H1 (cell line): ENCODE results near the gene RANBP6. TPM values are rescaled to one million over a fixed set of nuclear protein-coding genes. Genes with fewer than 3 reads are reported as not detected.

Experiments used
- CTCF ChIA-PET: fragments of 300-600 bp; sonication (Branson Sonifier 250); formaldehyde crosslinking; loops from one replicate; lab custom pipeline; 2021; ENCODE audit not compliant: partially characterized antibody; lab: Charles Lee
- POLR2A ChIA-PET: fragments of 300-600 bp; sonication (Branson Sonifier 250); formaldehyde crosslinking; loops from one replicate; lab custom pipeline; 2021; ENCODE audit warnings: inconsistent platforms; ENCODE audit not compliant: partially characterized antibody; lab: Charles Lee
- DNase-seq, 2 experiments: peaks; one replicate each; pipeline versions ENCODE4 v3.0.0 to v3.0.0-alpha.2; 2010 to 2022; ENCODE audit warnings: low spot score in 2 of 2, low read depth in 1 of 2, mixed read lengths in 1 of 2
- FAIRE-seq: peaks from 2 replicates; lab custom pipeline; 2011; peaks lifted over from hg19 to GRCh38; lab: Jason Lieb, UNC
- H2AFZ ChIP-seq: 2 replicates; pipeline ENCODE4 v1.8.1; 2012; ENCODE audit warnings: low read length, inconsistent platforms
- H2AK5ac ChIP-seq: 2 replicates; pipeline ENCODE4 v1.6.1; 2013; ENCODE audit warnings: low read depth, low read length
- H2BK120ac ChIP-seq: replicated peaks from 2 replicates; pipeline ENCODE3; 2013; ENCODE audit warnings: low read depth, low read length, inconsistent platforms
- H2BK12ac ChIP-seq: 2 replicates; pipeline ENCODE4 v1.6.1; 2013; ENCODE audit warnings: low read depth, low read length
- H2BK15ac ChIP-seq: 2 replicates; pipeline ENCODE4 v1.6.1; 2013; ENCODE audit warnings: low read length
- H2BK20ac ChIP-seq: 2 replicates; pipeline ENCODE4 v1.6.1; 2013; ENCODE audit warnings: low read length
- H2BK5ac ChIP-seq: 2 replicates; pipeline ENCODE4 v1.6.1; 2013; ENCODE audit warnings: low read depth, low read length
- H3K14ac ChIP-seq: 2 replicates; pipeline ENCODE4 v1.6.1; 2013; ENCODE audit warnings: inconsistent platforms; ENCODE audit not compliant: insufficient read length
- H3K18ac ChIP-seq: 2 replicates; pipeline ENCODE4 v1.6.1; 2013; ENCODE audit warnings: low read length; ENCODE audit errors: extremely low read depth
- H3K23ac ChIP-seq: 2 replicates; pipeline ENCODE4 v1.6.1; 2013; ENCODE audit warnings: inconsistent platforms; ENCODE audit not compliant: insufficient read length
- H3K23me2 ChIP-seq: 2 replicates; pipeline ENCODE4 v1.6.1; 2013; ENCODE audit warnings: low read depth, low read length
- H3K27ac ChIP-seq: 2 replicates; pipeline ENCODE4 v1.6.1; 2011; ENCODE audit warnings: low read depth, low read length, inconsistent platforms
- H3K27me3 ChIP-seq, 4 experiments: replicated peaks in 1 of 4; 1 replicate in 1 of 4; 2 replicates in 3 of 4; pipeline versions ENCODE4 v1.6.1 to v1.8.1; 2011 to 2013; ENCODE audit warnings: low read length in 3 of 4, mild to moderate bottlenecking in 3 of 4, inconsistent platforms in 2 of 4, mixed read lengths in 2 of 4, moderate library complexity in 1 of 4; ENCODE audit not compliant: control insufficient read depth in 3 of 4, insufficient read depth in 3 of 4; ENCODE audit errors: extremely low read depth in 1 of 4
- H3K36me3 ChIP-seq, 4 experiments: 2 replicates each; pipeline versions ENCODE4 v1.6.1 to v1.8.1; 2011 to 2013; ENCODE audit warnings: mild to moderate bottlenecking in 4 of 4, low read length in 3 of 4, moderate library complexity in 2 of 4, control low read depth in 1 of 4, inconsistent platforms in 1 of 4; ENCODE audit not compliant: insufficient read depth in 4 of 4, control insufficient read depth in 2 of 4
- H3K4ac ChIP-seq: replicated peaks from 2 replicates; pipeline ENCODE3; 2013; ENCODE audit warnings: low read length, low read depth, mixed read lengths, inconsistent platforms; ENCODE audit not compliant: insufficient read length
- H3K4me1 ChIP-seq, 4 experiments: replicated peaks in 1 of 4; 1 replicate in 1 of 4; 2 replicates in 3 of 4; pipeline versions ENCODE4 v1.6.1 to v1.8.1; 2011 to 2013; ENCODE audit warnings: low read length in 3 of 4, inconsistent platforms in 2 of 4, mixed read lengths in 1 of 4; ENCODE audit not compliant: insufficient read depth in 4 of 4, control insufficient read depth in 3 of 4
- H3K4me2 ChIP-seq, 2 experiments: 2 replicates each; pipeline versions ENCODE4 v1.6.1 to v1.8.1; 2011 to 2013; ENCODE audit warnings: low read depth in 2 of 2, low read length in 2 of 2, control low read depth in 1 of 2, inconsistent platforms in 1 of 2, mild to moderate bottlenecking in 1 of 2; ENCODE audit not compliant: insufficient read depth in 1 of 2
- H3K4me3 ChIP-seq, 4 experiments: fragments of 200-600, 300-600 bp in 1 of 4; sonication (generic), shearing (Covaris generic), sonication (Bioruptor Twin) in 1 of 4; 2 replicates each; pipeline versions ENCODE4 v1.5.1 to v1.8.1; 2011 to 2016; ENCODE audit warnings: low read length in 4 of 4, low read depth in 3 of 4, control low read depth in 2 of 4, inconsistent platforms in 2 of 4, mild to moderate bottlenecking in 2 of 4, mixed read lengths in 1 of 4, moderate library complexity in 1 of 4; ENCODE audit not compliant: insufficient read depth in 2 of 4; ENCODE audit errors: extremely low read depth in 1 of 4
- H3K56ac ChIP-seq: replicated peaks from 2 replicates; pipeline ENCODE3; 2013; ENCODE audit warnings: low read depth, mild to moderate bottlenecking, mixed read lengths, low read length, inconsistent platforms; ENCODE audit not compliant: insufficient read length
- H3K79me1 ChIP-seq: 2 replicates; pipeline ENCODE4 v1.6.1; 2013; ENCODE audit warnings: low read depth, low read length, control low read depth
- H3K79me2 ChIP-seq, 2 experiments: 2 replicates each; pipeline versions ENCODE4 v1.6.1 to v1.8.1; 2012 to 2013; ENCODE audit warnings: low read length in 2 of 2, mild to moderate bottlenecking in 2 of 2, inconsistent platforms in 1 of 2; ENCODE audit not compliant: insufficient read depth in 2 of 2, control insufficient read depth in 1 of 2
- H3K9ac ChIP-seq, 4 experiments: replicated peaks in 1 of 4; 1 replicate in 1 of 4; 2 replicates in 3 of 4; pipeline versions ENCODE4 v1.6.1 to v1.8.1; 2011 to 2013; ENCODE audit warnings: low read depth in 3 of 4, low read length in 3 of 4, control low read depth in 2 of 4, mild to moderate bottlenecking in 2 of 4, moderate library complexity in 2 of 4, inconsistent platforms in 1 of 4; ENCODE audit errors: extremely low read depth in 1 of 4
- H3K9me3 ChIP-seq, 2 experiments: 2 replicates each; pipeline versions ENCODE4 v1.6.1 to v1.8.1; 2012 to 2013; ENCODE audit warnings: mild to moderate bottlenecking in 2 of 2, moderate library complexity in 2 of 2, control low read depth in 1 of 2, inconsistent platforms in 1 of 2, low read depth in 1 of 2, low read length in 1 of 2, mixed read lengths in 1 of 2; ENCODE audit not compliant: insufficient read depth in 2 of 2
- H4K20me1 ChIP-seq, 2 experiments: replicated peaks in 1 of 2; 2 replicates each; pipeline versions ENCODE3 to v1.8.1; 2011 to 2013; ENCODE audit warnings: inconsistent platforms in 2 of 2, low read length in 2 of 2, mild to moderate bottlenecking in 1 of 2; ENCODE audit not compliant: insufficient read depth in 2 of 2, control insufficient read depth in 1 of 2
- H4K5ac ChIP-seq: 2 replicates; pipeline ENCODE4 v1.6.1; 2013; ENCODE audit warnings: low read length, low read depth, mixed read lengths, inconsistent platforms; ENCODE audit not compliant: insufficient read length
- H4K8ac ChIP-seq: 2 replicates; pipeline ENCODE4 v1.8.0; 2013; ENCODE audit warnings: mild to moderate bottlenecking, moderate library complexity, low read length, inconsistent platforms; ENCODE audit not compliant: insufficient read depth; ENCODE audit errors: extremely low read depth
- H4K91ac ChIP-seq: replicated peaks from 2 replicates; pipeline ENCODE3; 2013; ENCODE audit warnings: low read length, mixed read lengths, inconsistent platforms; ENCODE audit not compliant: insufficient read length
- BACH1 ChIP-seq: IDR thresholded peaks from 2 replicates; pipeline ENCODE4 v1.6.1; 2012; ENCODE audit warnings: low read length, improper control_type of control experiment
- BCL11A ChIP-seq, 2 experiments: IDR thresholded peaks; one replicate each; pipeline ENCODE4 v1.6.1; 2011; ENCODE audit warnings: low read depth in 2 of 2, low read length in 2 of 2, mild to moderate bottlenecking in 2 of 2
- NRF1 ChIP-seq: IDR thresholded peaks from 2 replicates; pipeline ENCODE4 v1.6.1; 2011; ENCODE audit warnings: mild to moderate bottlenecking, low read depth, low read length, improper control_type of control experiment
- PHF8 ChIP-seq: fragments of 200-600 bp; sonication (generic); conservative IDR thresholded peaks from 2 replicates; pipeline ENCODE4 v1.7.1; 2012; ENCODE audit warnings: low read depth, mild to moderate bottlenecking, inconsistent platforms, low read length, moderate library complexity
- POLR2A ChIP-seq, 2 experiments: IDR thresholded peaks; 1 replicate in 1 of 2; 2 replicates in 1 of 2; pipeline ENCODE4 v1.6.1; 2011; ENCODE audit warnings: low read depth in 2 of 2, low read length in 2 of 2, mild to moderate bottlenecking in 2 of 2; ENCODE audit errors: control extremely low read depth in 1 of 2
- YY1 ChIP-seq: IDR thresholded peaks from 2 replicates; pipeline ENCODE4 v1.6.1; 2011; ENCODE audit warnings: low read depth, mild to moderate bottlenecking, low read length
- WGBS, 2 experiments: shearing (Covaris generic) in 1 of 2; methylation state at CpG; one replicate each; pipeline versions ENCODE4 v1.1.6 to v1.1.7; 2013 to 2015; ENCODE audit warnings: low lambda C conversion rate in 2 of 2, mixed read lengths in 2 of 2, inconsistent platforms in 1 of 2, low coverage in 1 of 2, missing lambda C conversion rate in 1 of 2; ENCODE audit not compliant: insufficient replicate concordance in 2 of 2, insufficient coverage in 1 of 2, insufficient read length in 1 of 2; ENCODE audit errors: extremely low coverage in 1 of 2, missing lambda C conversion rate in 1 of 2; 5-methylcytosine and 5-hydroxymethylcytosine counted together
- polyA plus RNA-seq, 7 experiments: library from polyadenylated mRNA; depleted of rRNA in 3 of 7; stranded (reverse) in 5 of 7; unstranded in 2 of 7; fragments of >200 nt in 5 of 7; fragments of 200-250 nt in 2 of 7; gene quantifications; 1 replicate in 5 of 7; 2 replicates in 1 of 7; 4 replicates in 1 of 7; pipeline versions ENCODE4 v1.2.1 to v1.2.3, GENCODE V29; 2011 to 2013; ENCODE audit warnings: missing spikeins in 2 of 7, mixed read lengths in 2 of 7
- total RNA-seq: library from RNA; stranded (reverse); fragmentation: NEBNext Ultra II Directional; extraction: Animal tissue kit (Norgen Biotek cat#: 25700); gene quantifications from 2 replicates; pipeline ENCODE4 v1.2.1, GENCODE V29; 2021
- TF ChIP-seq, protein P1 (sequence below): IDR thresholded peaks from 2 replicates; pipeline ENCODE4 v1.6.1; 2011; ENCODE audit warnings: low read depth, mild to moderate bottlenecking, low read length; ENCODE audit not compliant: insufficient read depth
- TF ChIP-seq, protein P2 (sequence below): IDR thresholded peaks from 2 replicates; pipeline ENCODE4 v1.6.1; 2012; ENCODE audit warnings: inconsistent platforms

The RANBP6 gene
- total and polyA plus RNA-seq, 2 of the 8 experiments (the other 6 are each of a cell fraction or from before 2014, with no cell fraction given) = 5.7 to 18.8 TPM

DNA sequence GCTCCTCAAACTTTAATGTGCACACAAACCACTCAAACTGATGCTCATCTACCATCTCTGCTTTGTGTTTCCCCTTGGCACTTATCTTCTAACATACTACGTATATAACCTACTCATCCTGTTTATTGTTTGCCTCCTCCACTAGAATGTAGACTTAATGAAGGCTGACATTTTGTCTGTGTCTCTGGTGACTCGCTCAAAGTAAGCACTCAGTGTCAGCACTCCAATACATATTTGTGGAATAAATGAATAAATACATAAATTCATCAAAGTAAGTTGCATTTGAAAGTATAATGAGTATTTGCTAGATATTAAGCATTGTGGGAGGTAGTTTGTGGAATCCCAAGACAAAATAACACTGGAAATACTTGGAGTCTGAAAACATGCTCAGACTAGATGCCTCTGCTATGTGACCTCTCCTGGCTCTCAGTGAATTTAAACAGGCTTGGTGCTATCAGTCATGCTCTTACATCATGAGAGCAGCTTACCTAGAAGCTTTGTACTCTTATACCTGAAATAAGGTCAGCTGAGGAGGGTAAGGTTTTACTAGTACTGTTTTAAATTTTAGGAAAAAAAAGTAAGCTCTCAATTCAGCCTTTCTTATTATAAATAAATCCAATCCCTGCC is 37.0 kb upstream of the RANBP6 start:
- no peak overlapping the region for H2BK120ac ChIP-seq
- H3K4me1 ChIP-seq = 0 out of 7 replicates have a peak, but pooled peaks cover 0 to 4% (median 0%) of the 10 kb centered on the region in 4 experiments
- no peak overlapping the region for H4K91ac ChIP-seq
- H2BK12ac ChIP-seq = no peak overlapping the region
- 86% methylated on average over 2 of the region's 2 CpGs; no CpG with 5 or more reads in 1 of the 2 experiments for WGBS, 2 experiments
- H3K4me3 ChIP-seq = no peak overlapping the region
- H4K20me1 ChIP-seq = no peaks in the 10 kb centered on the region
- no peak for DNase-seq
- no peak overlapping the region for H3K4me2 ChIP-seq
- no peaks in the 10 kb centered on the region for H3K36me3 ChIP-seq
- H3K27me3 ChIP-seq = no peaks in the 10 kb centered on the region
- H3K9ac ChIP-seq = no peak overlapping the region
- H3K27ac ChIP-seq = no peak overlapping the region
- no peaks in the 10 kb centered on the region; the same call in 1 of the 2 replicates for H3K23me2 ChIP-seq
- no peaks in the 10 kb centered on the region for H3K79me2 ChIP-seq
- H3K79me1 ChIP-seq = no peaks in the 10 kb centered on the region
- no peaks in the 10 kb centered on the region for H3K9me3 ChIP-seq
- H4K5ac ChIP-seq = no peak overlapping the region
- TF ChIP-seq POLR2A (IDR thresholded peaks at IDR 0.05; ENCODE audit: control extremely low read depth in 1 of 2, low read depth in 2 of 2, low read length in 2 of 2) (no peak), BCL11A (IDR thresholded peaks at IDR 0.05; ENCODE audit: low read depth in 2 of 2, low read length in 2 of 2) (no peak), YY1 (no peak), NRF1 (no peak), BACH1 (no peak), PHF8 (no peak)
- TF ChIP-seq, protein P1, sequence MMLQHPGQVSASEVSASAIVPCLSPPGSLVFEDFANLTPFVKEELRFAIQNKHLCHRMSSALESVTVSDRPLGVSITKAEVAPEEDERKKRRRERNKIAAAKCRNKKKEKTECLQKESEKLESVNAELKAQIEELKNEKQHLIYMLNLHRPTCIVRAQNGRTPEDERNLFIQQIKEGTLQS = no peak
- TF ChIP-seq, protein P2, sequence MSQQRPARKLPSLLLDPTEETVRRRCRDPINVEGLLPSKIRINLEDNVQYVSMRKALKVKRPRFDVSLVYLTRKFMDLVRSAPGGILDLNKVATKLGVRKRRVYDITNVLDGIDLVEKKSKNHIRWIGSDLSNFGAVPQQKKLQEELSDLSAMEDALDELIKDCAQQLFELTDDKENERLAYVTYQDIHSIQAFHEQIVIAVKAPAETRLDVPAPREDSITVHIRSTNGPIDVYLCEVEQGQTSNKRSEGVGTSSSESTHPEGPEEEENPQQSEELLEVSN = no peak
- no peak overlapping the region for H3K23ac ChIP-seq
- CTCF ChIA-PET = interaction anchor here (1.3 to 2.5 kb wide), 2 partner anchors 165 to 259 kb away, joined by 3 to 51 read pairs; no protein-coding TSS in a partner anchor
- no peak overlapping the region for H2BK5ac ChIP-seq
- no peak overlapping the region for H3K18ac ChIP-seq
- no peak for FAIRE-seq
- no peak overlapping the region for H2AFZ ChIP-seq
- no peak overlapping the region for H3K14ac ChIP-seq
- POLR2A ChIA-PET = no interaction called here
- no peak overlapping the region for H4K8ac ChIP-seq
- no peak overlapping the region for H3K56ac ChIP-seq
- no peak overlapping the region for H2BK15ac ChIP-seq
- H3K4ac ChIP-seq = no peak overlapping the region
- H2BK20ac ChIP-seq = no peak overlapping the region
- no peak overlapping the region for H2AK5ac ChIP-seq
